Mammary epithelial cell (primary cell): ENCODE results near the gene ACADVL.

Source experiments
- CTCF ChIP-seq, 2 donors: IDR thresholded peaks in 1 of 2; conservative IDR thresholded peaks in 1 of 2; 2 replicates each; pipeline ENCODE4 v1.5.1; 2011 to 2012; ENCODE audit warnings: inconsistent platforms in 2 of 2, low read length in 2 of 2, mild to moderate bottlenecking in 2 of 2, control low read depth in 1 of 2, low read depth in 1 of 2; ENCODE audit not compliant: insufficient read depth in 1 of 2; ENCODE audit errors: extremely low read depth in 1 of 2
- EZH2 ChIP-seq: IDR thresholded peaks from 2 replicates; pipeline ENCODE4 v1.6.1; 2012; ENCODE audit warnings: low read length, inconsistent platforms, borderline replicate concordance

GRCh38 chr17:7208754-7209460, 10.8 kb upstream of the ACADVL start:
- TF ChIP-seq CTCF (conservative IDR thresholded peaks at IDR 0.05 in 1 of 2, IDR thresholded peaks at IDR 0.05 in 1 of 2; ENCODE audit: extremely low read depth in 1 of 2, insufficient read depth in 1 of 2, low read depth in 1 of 2, low read length in 2 of 2), result no peak
- no peak for TF ChIP-seq EZH2
